Thyroid gland (tissue), 4 donors: ENCODE measurements around the gene PARD3. TPM values are rescaled to one million over a fixed set of nuclear protein-coding genes. Genes with fewer than 3 reads are reported as not detected.

Source experiments
- DNase-seq, 2 donors: peaks; one replicate each; pipeline ENCODE4 v3.0.0-alpha.2; 2019
- H3K27ac ChIP-seq, 3 donors: fragments of 200-600 bp; sonication (generic); 1 replicate in 2 of 3; 2 replicates in 1 of 3; pipeline ENCODE4 v1.5.1; 2016 to 2019; ENCODE audit warnings: mild to moderate bottlenecking in 1 of 3, moderate library complexity in 1 of 3
- H3K27me3 ChIP-seq: fragments of 200-600 bp; sonication (generic); one replicate; pipeline ENCODE4 v1.5.1; 2019
- H3K36me3 ChIP-seq, 2 donors: fragments of 200-600 bp; sonication (generic); one replicate each; pipeline ENCODE4 v1.5.1; 2016 to 2019
- H3K4me1 ChIP-seq, 2 donors: fragments of 200-600 bp; sonication (generic); one replicate each; pipeline ENCODE4 v1.5.1; 2017 to 2019
- H3K4me3 ChIP-seq, 3 donors: fragments of 200-600 bp; sonication (generic); replicated peaks in 1 of 3; 1 replicate in 2 of 3; 2 replicates in 1 of 3; pipeline ENCODE4 v1.5.1; 2016; ENCODE audit warnings: mild to moderate bottlenecking in 1 of 3
- H3K9me3 ChIP-seq: fragments of 200-600 bp; sonication (generic); one replicate; pipeline ENCODE4 v1.5.1; 2017
- POLR2A ChIP-seq, 2 donors: fragments of 450-650 bp; IDR thresholded peaks; one replicate each; pipeline ENCODE4 v1.6.1; 2017; ENCODE audit warnings: antibody characterized with exemption in 2 of 2, mild to moderate bottlenecking in 2 of 2, moderate library complexity in 1 of 2
- WGBS, 2 donors: methylation state at CpG; one replicate each; pipeline ENCODE4 v1.1.5; 2017; 5-methylcytosine and 5-hydroxymethylcytosine counted together
- intact Hi-C: fragments of 100-400 bp; cut with DNase I; formaldehyde crosslinking; loops from one replicate; pipeline ENCODE4 v1.15.1; 2023
- total RNA-seq, 4 donors: library from RNA; depleted of rRNA; stranded (reverse); fragments of >200 nt; gene quantifications; one replicate each; pipeline ENCODE4 v1.2.3, GENCODE V29; 2016
- TF ChIP-seq, protein P1 (sequence below), 6 experiments: fragments of 200-600 bp in 3 of 6; fragments of 450-650 bp in 3 of 6; sonication (generic) in 3 of 6; IDR thresholded peaks; one replicate each; pipeline ENCODE4 v1.5.1; 2016 to 2019; ENCODE audit warnings: antibody characterized with exemption in 6 of 6, mild to moderate bottlenecking in 2 of 6, inconsistent platforms in 1 of 6, moderate library complexity in 1 of 6

PARD3 gene
- total RNA-seq, 4 donors from 2014 or later: 48.6 to 88.4 (median 57.7) TPM

DNA sequence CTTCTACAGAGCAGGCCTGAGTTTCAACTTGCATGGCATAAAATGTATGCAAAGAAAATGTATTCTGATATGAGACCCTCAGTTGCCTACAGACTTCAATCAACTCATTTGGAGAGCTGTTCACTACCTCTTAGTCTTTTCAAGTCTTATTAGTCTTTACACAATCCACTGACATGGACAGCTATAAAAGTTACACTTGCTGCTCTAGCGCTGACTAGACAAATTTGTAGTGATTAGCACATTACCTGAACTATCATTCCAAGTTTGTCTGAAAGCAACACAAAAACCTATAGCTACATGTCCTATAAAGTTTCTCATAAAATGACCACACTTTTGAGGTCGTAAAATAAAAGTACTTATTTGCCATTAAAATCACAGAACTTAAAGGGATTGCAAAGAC is 83.9 kb downstream of the PARD3 start:
- no peak for DNase-seq
- H3K27me3 ChIP-seq: no peaks in the 10 kb centered on the region
- no peak overlapping the region for H3K27ac ChIP-seq
- H3K4me3 ChIP-seq: no peak overlapping the region
- no peaks in the 10 kb centered on the region for H3K36me3 ChIP-seq
- H3K4me1 ChIP-seq: peaks cover 26 to 27% of the 10 kb centered on the region in 2 donors
- TF ChIP-seq, protein P1, sequence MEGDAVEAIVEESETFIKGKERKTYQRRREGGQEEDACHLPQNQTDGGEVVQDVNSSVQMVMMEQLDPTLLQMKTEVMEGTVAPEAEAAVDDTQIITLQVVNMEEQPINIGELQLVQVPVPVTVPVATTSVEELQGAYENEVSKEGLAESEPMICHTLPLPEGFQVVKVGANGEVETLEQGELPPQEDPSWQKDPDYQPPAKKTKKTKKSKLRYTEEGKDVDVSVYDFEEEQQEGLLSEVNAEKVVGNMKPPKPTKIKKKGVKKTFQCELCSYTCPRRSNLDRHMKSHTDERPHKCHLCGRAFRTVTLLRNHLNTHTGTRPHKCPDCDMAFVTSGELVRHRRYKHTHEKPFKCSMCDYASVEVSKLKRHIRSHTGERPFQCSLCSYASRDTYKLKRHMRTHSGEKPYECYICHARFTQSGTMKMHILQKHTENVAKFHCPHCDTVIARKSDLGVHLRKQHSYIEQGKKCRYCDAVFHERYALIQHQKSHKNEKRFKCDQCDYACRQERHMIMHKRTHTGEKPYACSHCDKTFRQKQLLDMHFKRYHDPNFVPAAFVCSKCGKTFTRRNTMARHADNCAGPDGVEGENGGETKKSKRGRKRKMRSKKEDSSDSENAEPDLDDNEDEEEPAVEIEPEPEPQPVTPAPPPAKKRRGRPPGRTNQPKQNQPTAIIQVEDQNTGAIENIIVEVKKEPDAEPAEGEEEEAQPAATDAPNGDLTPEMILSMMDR (IDR thresholded peaks at IDR 0.05): no peak
- no peak for TF ChIP-seq POLR2A (IDR thresholded peaks at IDR 0.05)
- no peaks in the 10 kb centered on the region for H3K9me3 ChIP-seq
- intact Hi-C loops: loop anchor here (10.0 kb wide), 1 partner anchor 84 kb away; the partner anchor contains the start of gene PARD3
- WGBS, 2 donors: 96% methylated on average over 2 of the region's 2 CpGs

DNA sequence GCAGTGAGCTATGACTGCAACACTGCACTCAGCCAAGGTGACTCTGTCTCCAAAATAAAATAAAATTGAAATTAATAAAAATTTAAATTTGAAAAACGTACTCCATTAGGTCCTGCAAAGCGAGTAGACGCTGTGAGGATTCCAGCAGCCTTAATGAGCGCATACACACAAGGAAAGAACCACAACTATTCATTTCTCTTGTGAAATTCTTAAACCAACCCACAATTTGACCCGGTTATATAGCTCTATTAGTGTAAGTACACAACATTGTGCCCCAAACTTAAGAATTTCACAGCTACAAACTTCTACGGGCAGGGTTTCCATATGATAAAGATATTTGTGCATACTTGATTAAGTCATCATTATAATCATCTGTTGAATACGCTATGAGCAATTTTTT is 84.4 kb downstream of the PARD3 start:
- DNase-seq: no peak
- Histone ChIP-seq H3K4me1 (peaks cover 26 to 31% of the 10 kb centered on the region in 2 donors), H3K9me3 (no peaks in the 10 kb centered on the region), H3K27me3 (no peaks in the 10 kb centered on the region), H3K4me3 (no peak overlapping the region), H3K27ac (no peak overlapping the region), H3K36me3 (no peaks in the 10 kb centered on the region)
- no peak for TF ChIP-seq POLR2A (IDR thresholded peaks at IDR 0.05)
- TF ChIP-seq, protein P1 (IDR thresholded peaks at IDR 0.05): no peak
- 98% methylated on average over 7 of the region's 7 CpGs for WGBS, 2 donors
- intact Hi-C loops: loop anchor here (10.0 kb wide), 1 partner anchor 84 kb away; the partner anchor contains the start of gene PARD3

DNA sequence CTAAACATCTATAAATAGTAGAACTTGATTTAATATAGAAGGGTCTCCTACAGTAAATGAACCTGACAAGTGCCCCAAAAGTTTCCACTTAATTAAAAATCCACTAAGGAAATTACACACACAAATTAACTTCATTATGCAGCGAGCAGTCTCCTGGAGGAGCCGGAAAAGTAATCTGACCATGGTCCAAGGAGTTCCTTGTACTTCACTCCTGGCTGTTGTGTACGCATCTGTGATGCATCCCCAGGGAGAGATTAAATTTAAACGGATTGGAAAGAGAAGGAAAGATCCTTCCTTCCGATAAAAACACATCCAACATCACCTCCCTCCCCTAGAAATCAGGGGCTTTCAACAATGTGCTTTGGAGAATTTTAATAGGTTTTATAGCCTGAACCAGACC is 85.5 kb downstream of the PARD3 start:
- intact Hi-C loops: loop anchor here (10.0 kb wide), 1 partner anchor 85 kb away; the partner anchor contains the start of gene PARD3
- no peaks in the 10 kb centered on the region for H3K27me3 ChIP-seq
- DNase-seq: no peak

DNA sequence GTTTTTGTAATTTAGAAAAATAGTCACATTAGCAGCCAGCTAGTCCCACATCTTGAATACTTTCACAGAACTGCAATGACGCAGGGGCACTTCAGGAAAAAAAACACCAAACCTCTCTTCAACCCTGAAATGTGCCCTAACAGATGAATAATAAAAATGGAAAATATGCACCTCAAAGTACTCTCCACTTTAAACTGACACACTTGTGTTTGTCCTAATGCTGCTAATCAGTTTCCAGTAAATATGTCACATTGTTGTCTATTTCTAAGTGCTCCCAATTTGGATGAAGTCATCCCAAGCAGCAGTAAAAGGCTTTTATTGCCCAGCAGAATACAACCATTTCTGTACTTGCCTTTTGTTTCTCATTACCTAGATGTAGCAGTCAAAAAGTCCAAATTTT is 86.7 kb downstream of the PARD3 start:
- no peaks in the 10 kb centered on the region for H3K36me3 ChIP-seq
- intact Hi-C loops: no loop called here
- H3K27ac ChIP-seq: peak overlapping the region; percentile 69 to 84 (median 83)
- 41 to 45% methylated on average over 1 of the region's 1 CpG for WGBS, 2 donors
- TF ChIP-seq POLR2A (IDR thresholded peaks at IDR 0.05): no peak
- no peaks in the 10 kb centered on the region for H3K27me3 ChIP-seq
- no peaks in the 10 kb centered on the region for H3K9me3 ChIP-seq
- peaks cover 33 to 44% of the 10 kb centered on the region in 2 donors for H3K4me1 ChIP-seq
- no peak overlapping the region for H3K4me3 ChIP-seq
- DNase-seq: peak; percentile 34 to 54

More for the DNA sequence above, 85.5 kb downstream of the PARD3 start:
- no peaks in the 10 kb centered on the region for H3K9me3 ChIP-seq
- peaks cover 26 to 34% of the 10 kb centered on the region in 2 donors for H3K4me1 ChIP-seq
- H3K36me3 ChIP-seq: no peaks in the 10 kb centered on the region
- WGBS, 2 donors: 66 to 68% methylated on average over 5 of the region's 5 CpGs
- H3K4me3 ChIP-seq: no peak overlapping the region
- no peak for TF ChIP-seq POLR2A (IDR thresholded peaks at IDR 0.05)
- TF ChIP-seq, protein P1 (IDR thresholded peaks at IDR 0.05): no peak
- no peak overlapping the region for H3K27ac ChIP-seq

DNA sequence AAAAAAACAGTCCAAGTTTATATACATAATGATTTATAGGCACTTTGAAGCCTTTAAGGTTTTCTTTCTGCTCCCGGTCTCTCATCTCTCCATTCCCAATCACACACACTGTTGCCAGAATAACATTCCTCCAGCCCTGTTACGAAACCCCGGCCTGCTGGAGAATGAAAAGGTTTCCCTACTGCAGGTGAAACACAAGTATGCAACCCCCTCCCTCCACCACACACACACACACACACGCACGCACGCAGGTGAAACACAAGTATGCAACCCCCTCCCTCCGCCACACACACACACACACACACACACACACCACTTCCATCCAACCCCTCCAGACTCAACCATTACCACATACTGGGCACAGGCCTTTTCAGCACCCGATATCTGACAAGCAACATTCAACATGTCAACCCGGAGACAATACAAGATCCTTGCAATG is 87.5 kb downstream of the PARD3 start:
- WGBS, 2 donors: 44 to 45% methylated on average over 9 of the region's 9 CpGs
- intact Hi-C loops: no loop called here
- TF ChIP-seq POLR2A (IDR thresholded peaks at IDR 0.05): no peak
- TF ChIP-seq, protein P1 (IDR thresholded peaks at IDR 0.05): no peak
- Histone ChIP-seq H3K36me3 (no peaks in the 10 kb centered on the region), H3K27me3 (no peaks in the 10 kb centered on the region), H3K27ac (peak overlapping the region; percentile 69 to 84 (median 83)), H3K4me1 (peaks cover 33 to 48% of the 10 kb centered on the region in 2 donors), H3K9me3 (no peaks in the 10 kb centered on the region), H3K4me3 (no peak overlapping the region)
- peak; percentile 61 to 80 for DNase-seq
